ENCODE measurements around the gene SLC26A8. TPM values are rescaled to one million over a fixed set of nuclear protein-coding genes. Genes with fewer than 3 reads are reported as not detected.
A peak's percentile ranks its signal among the peaks of the same experiment; 100 is the strongest.

The SLC26A8 gene
- total RNA-seq, 1 experiment from 2014 or later: 0.09 TPM

GRCh38 chr6:36028088-36028876 lies 3.8 kb upstream of the SLC26A8 start:
- peak; percentile 37 for DNase-seq
- no peak overlapping the region for H3K56ac ChIP-seq (ENCODE audit: insufficient read length, low read depth, low read length)

More at GRCh38 chr6:36028088-36028876, 3.8 kb upstream of the SLC26A8 start:
- H3K4me2 ChIP-seq (ENCODE audit: insufficient read depth, insufficient read length, low read length): peak overlapping the region; percentile 93
- H2BK20ac ChIP-seq (ENCODE audit: low read depth, low read length, poor library complexity, severe bottlenecking): no peak overlapping the region
- no peak overlapping the region for H2BK15ac ChIP-seq (ENCODE audit: low read depth, low read length)
- H3K27ac Mint-ChIP-seq: peak overlapping the region in 2 of 3 experiments; percentile 89 to 95; a peak in 5 of 7 replicates
- WGBS (ENCODE audit: extremely low coverage, insufficient read length, low lambda C conversion rate): no CpG with 5 or more reads among the region's 44 CpGs
- H3T11ph ChIP-seq (ENCODE audit: low read length): no peak overlapping the region
- H3K9ac ChIP-seq (ENCODE audit: extremely low read depth, insufficient read length, low read length): peak overlapping the region; percentile 59
- H3K9me3 Mint-ChIP-seq: no peaks in the 10 kb centered on the region
- H3K18ac ChIP-seq (ENCODE audit: insufficient read length, low read depth, low read length): no peak overlapping the region
- no peak overlapping the region for H4K8ac ChIP-seq (replicated peaks; ENCODE audit: insufficient read length, low read depth, low read length)
- H3K4me1 Mint-ChIP-seq: peaks cover 43% of the 10 kb centered on the region in 2 experiments
- H3K36me3 Mint-ChIP-seq (ENCODE audit: insufficient read depth in 1 of 3, low read depth in 3 of 3): peaks cover 0 to 3% (median 0%) of the 10 kb centered on the region in 3 experiments; a peak in 2 of 7 replicates
- TF ChIP-seq CTCF (conservative IDR thresholded peaks at IDR 0.05): no peak
- no peaks in the 10 kb centered on the region for H3K9me3 ChIP-seq (ENCODE audit: control insufficient read depth, low read depth, low read length)
- no peak overlapping the region for H3K23ac ChIP-seq (ENCODE audit: insufficient read length, low read depth, low read length)
- peaks cover 3% of the 10 kb centered on the region; the same call in 1 of the 2 replicates for H3K27me3 Mint-ChIP-seq (ENCODE audit: low read depth)
- no peaks in the 10 kb centered on the region for H4K20me1 ChIP-seq (ENCODE audit: control insufficient read depth, insufficient read depth, insufficient read length)
- H2BK5ac ChIP-seq (ENCODE audit: insufficient read length, low read length): no peak overlapping the region
- H3K79me2 ChIP-seq (ENCODE audit: insufficient read depth, low read length): peaks cover 10% of the 10 kb centered on the region; the same call in 1 of the 2 replicates
- H4K91ac ChIP-seq (ENCODE audit: insufficient read length, low read depth, low read length): no peak overlapping the region
- H3K27me3 ChIP-seq (ENCODE audit: insufficient read depth, low read length): no peaks in the 10 kb centered on the region
- H3K4me3 Mint-ChIP-seq: peak overlapping the region; percentile 86 to 95
- H3K4ac ChIP-seq (ENCODE audit: low read depth, low read length): no peak overlapping the region
- H3K4me1 ChIP-seq (ENCODE audit: insufficient read depth, low read length): peaks cover 2% of the 10 kb centered on the region; the same call in 1 of the 2 replicates
- H3K23me2 ChIP-seq (ENCODE audit: insufficient read length, low read depth, low read length, poor library complexity, severe bottlenecking): peaks cover 8% of the 10 kb centered on the region
- no peak overlapping the region for H3K27ac ChIP-seq (ENCODE audit: insufficient read length, low read depth, low read length)
- H2BK12ac ChIP-seq (ENCODE audit: insufficient read length, low read depth, low read length): no peak overlapping the region
- no peak overlapping the region for H2BK120ac ChIP-seq (ENCODE audit: low read depth, low read length, poor library complexity, severe bottlenecking)
- H2AK5ac ChIP-seq (ENCODE audit: insufficient read length, low read length): no peak overlapping the region
- H2AFZ ChIP-seq (ENCODE audit: low read length): no peak overlapping the region
- H4K5ac ChIP-seq (ENCODE audit: insufficient read length, low read depth, low read length): no peak overlapping the region
- peak overlapping the region; percentile 14; the same call in 1 of the 2 replicates for H3K14ac ChIP-seq (ENCODE audit: insufficient read depth, low read length)
- H3K79me1 ChIP-seq (ENCODE audit: insufficient read depth, low read depth, low read length, poor library complexity, severe bottlenecking): no peaks in the 10 kb centered on the region
